A549 (cell line): ENCODE measurements around the gene CRYBG2. TPM values are rescaled to one million over a fixed set of nuclear protein-coding genes. Genes with fewer than 3 reads are reported as not detected.
"Not testable (repeated sequence)": the region's sequence is repeated elsewhere in the genome, so short reads cannot be mapped to it uniquely, and the experiment has no call there.

Source experiments
- ATAC-seq, 2 experiments: fragments of 200-7000 bp in 1 of 2; fragments of >200 bp in 1 of 2; cut with Nextera tagmentation in 1 of 2; cut with Tn5 transposase in 1 of 2; 3 replicates each; pipeline versions ENCODE4 v1.8.0 to v1.9.1; 2018 to 2020; ENCODE audit warnings: mild to moderate bottlenecking in 1 of 2, moderate library complexity in 1 of 2
- CTCF ChIA-PET: fragments of 300-600 bp; sonication (Branson Sonifier 250); formaldehyde crosslinking; extraction: SDS; loops from one replicate; lab custom pipeline; 2021; ENCODE audit warnings: antibody characterized with exemption, inconsistent platforms; lab: Yijun Ruan, JAX
- POLR2A ChIA-PET: fragments of 350-600 bp; formaldehyde crosslinking; extraction: SDS; loops from one replicate; lab custom pipeline; 2021; ENCODE audit warnings: antibody characterized with exemption, inconsistent platforms; lab: Yijun Ruan, JAX
- DNase-seq, 2 experiments: peaks; one replicate each; pipeline versions ENCODE4 v3.0.0 to v3.0.0-alpha.2; 2011 to 2016; ENCODE audit warnings: low read depth in 1 of 2, low spot score in 1 of 2
- FAIRE-seq: peaks from 2 replicates; lab custom pipeline; 2011; peaks lifted over from hg19 to GRCh38; lab: Jason Lieb, UNC
- H3K27ac ChIP-seq, 2 experiments: fragments of >200 bp; sonication (Bioruptor Twin); formaldehyde crosslinking; 3 replicates each; pipeline ENCODE4 v1.5.1; 2016 to 2017
- H3K4me1 ChIP-seq: fragments of >200 bp; sonication (Bioruptor Twin); formaldehyde crosslinking; 3 replicates; pipeline ENCODE4 v1.6.1; 2016
- H3K4me2 ChIP-seq: fragments of >200 bp; sonication (Bioruptor Twin); formaldehyde crosslinking; 3 replicates; pipeline ENCODE4 v1.6.1; 2016
- H3K4me3 ChIP-seq: fragments of >200 bp; sonication (Bioruptor Twin); formaldehyde crosslinking; 3 replicates; pipeline ENCODE4 v1.5.1; 2016
- H3K9me3 ChIP-seq: fragments of >200 bp; sonication (Bioruptor Twin); formaldehyde crosslinking; 3 replicates; pipeline ENCODE4 v1.6.1; 2016
- CEBPB ChIP-seq, 2 experiments: fragments of >200 bp in 1 of 2; sonication (Bioruptor Twin) in 1 of 2; formaldehyde crosslinking in 1 of 2; IDR thresholded peaks; 2 replicates each; pipeline ENCODE4 v1.6.1; 2012 to 2016
- EHMT2 ChIP-seq: fragments of 200-600 bp; sonication (generic); IDR thresholded peaks from 2 replicates; pipeline ENCODE4 v1.6.1; 2016; ENCODE audit warnings: antibody characterized with exemption, low read depth, mild to moderate bottlenecking, moderate library complexity
- FOSL2 ChIP-seq, 2 experiments: fragments of 450-650 bp in 1 of 2; fragments of >200 bp in 1 of 2; sonication (Bioruptor Twin) in 1 of 2; formaldehyde crosslinking; IDR thresholded peaks; 2 replicates each; pipeline versions ENCODE4 v1.5.0 to v1.6.1; 2016 to 2020; ENCODE audit warnings: mild to moderate bottlenecking in 1 of 2, moderate library complexity in 1 of 2
- HOXA7 ChIP-seq: fragments of 250-450 bp; sonication (Bioruptor Pico); IDR thresholded peaks from 2 replicates; pipeline ENCODE4 v1.5.0; 2020; ENCODE audit warnings: mild to moderate bottlenecking, moderate library complexity
- HOXB5 ChIP-seq: fragments of 250-450 bp; sonication (Bioruptor Pico); IDR thresholded peaks from 2 replicates; pipeline ENCODE4 v1.5.0; 2020; ENCODE audit warnings: mild to moderate bottlenecking, moderate library complexity
- KDM5A ChIP-seq: fragments of 200-600 bp; sonication (generic); IDR thresholded peaks from 2 replicates; pipeline ENCODE4 v1.6.1; 2016; ENCODE audit warnings: antibody characterized with exemption, mild to moderate bottlenecking
- MYC ChIP-seq: IDR thresholded peaks from 2 replicates; pipeline ENCODE4 v1.6.1; 2012; ENCODE audit warnings: mild to moderate bottlenecking, inconsistent platforms, low read length, improper control_type of control experiment, borderline replicate concordance
- NPAS2 ChIP-seq: fragments of 250-450 bp; sonication (Bioruptor Pico); IDR thresholded peaks from 2 replicates; pipeline ENCODE4 v1.8.0; 2022; ENCODE audit warnings: mild to moderate bottlenecking, moderate library complexity, borderline replicate concordance
- POLR2A ChIP-seq: IDR thresholded peaks from 2 replicates; pipeline ENCODE4 v1.6.1; 2012; ENCODE audit warnings: mild to moderate bottlenecking, low read length
- POLR2AphosphoS2 ChIP-seq: conservative IDR thresholded peaks from 2 replicates; pipeline ENCODE4 v1.6.1; 2012; ENCODE audit warnings: low read length, improper control_type of control experiment, inconsistent platforms
- RAD21 ChIP-seq, 2 experiments: fragments of >200 bp in 1 of 2; sonication (Bioruptor Twin) in 1 of 2; formaldehyde crosslinking in 1 of 2; IDR thresholded peaks in 1 of 2; conservative IDR thresholded peaks in 1 of 2; 2 replicates in 1 of 2; 3 replicates in 1 of 2; pipeline ENCODE4 v1.6.1; 2012 to 2018; ENCODE audit warnings: inconsistent platforms in 1 of 2
- RARB ChIP-seq: fragments of 250-450 bp; sonication (Bioruptor Pico); IDR thresholded peaks from 2 replicates; pipeline ENCODE4 v1.8.0; 2021; ENCODE audit warnings: mild to moderate bottlenecking, moderate library complexity
- RFX5 ChIP-seq: fragments of 450-650 bp; IDR thresholded peaks from 2 replicates; pipeline ENCODE4 v1.7.1; 2014; ENCODE audit warnings: antibody characterized with exemption, mild to moderate bottlenecking, moderate library complexity
- RNF2 ChIP-seq: fragments of 200-600 bp; sonication (generic); IDR thresholded peaks from 2 replicates; pipeline ENCODE4 v1.6.1; 2016; ENCODE audit warnings: low read depth, mild to moderate bottlenecking, antibody characterized with exemption, moderate library complexity, borderline replicate concordance
- SMC3 ChIP-seq: fragments of >200 bp; sonication (Bioruptor Twin); formaldehyde crosslinking; IDR thresholded peaks from 3 replicates; pipeline ENCODE4 v1.6.1; 2018; ENCODE audit warnings: inconsistent platforms
- SREBF2 ChIP-seq: fragments of 450-650 bp; IDR thresholded peaks from 2 replicates; pipeline ENCODE4 v1.6.1; 2014; ENCODE audit warnings: mild to moderate bottlenecking, moderate library complexity
- ZFP36 ChIP-seq: fragments of 450-650 bp; IDR thresholded peaks from 2 replicates; pipeline ENCODE4 v1.6.1; 2014; ENCODE audit warnings: borderline replicate concordance; ENCODE audit not compliant: partially characterized antibody
- WGBS: methylation state at CpG from one replicate; pipeline ENCODE4 v1.1.6; 2017; ENCODE audit errors: missing lambda C conversion rate; 5-methylcytosine and 5-hydroxymethylcytosine counted together
- polyA plus RNA-seq, 4 experiments: library from polyadenylated mRNA; depleted of rRNA in 3 of 4; stranded (reverse); fragments of >200 nt; fragmentation: RNase III in 1 of 4; extraction: RNeasy Plus Mini Kit Qiagen cat#74134 plus additional on column Dnase treatment in 1 of 4; gene quantifications; 2 replicates in 3 of 4; 3 replicates in 1 of 4; pipeline ENCODE4 v1.2.3, GENCODE V29; 2011 to 2017
- TF ChIP-seq, protein P1 (sequence below): fragments of 250-450 bp; sonication (Bioruptor Pico); IDR thresholded peaks from 2 replicates; pipeline ENCODE4 v1.5.0; 2021; ENCODE audit warnings: mild to moderate bottlenecking, moderate library complexity, borderline replicate concordance
- TF ChIP-seq, protein P2 (sequence below): fragments of 200-600 bp; sonication (generic); IDR thresholded peaks from 2 replicates; pipeline ENCODE4 v1.6.1; 2016; ENCODE audit warnings: antibody characterized with exemption, mild to moderate bottlenecking, moderate library complexity
- TF ChIP-seq, protein P3 (sequence below): fragments of >200 bp; sonication (Bioruptor Twin); formaldehyde crosslinking; IDR thresholded peaks from 3 replicates; pipeline ENCODE4 v1.6.1; 2016
- TF ChIP-seq, protein P4 (sequence below): fragments of 150-350 bp; IDR thresholded peaks from 2 replicates; pipeline ENCODE4 v1.6.1; 2014; ENCODE audit warnings: low read depth, mild to moderate bottlenecking, low read length
- TF ChIP-seq, protein P5 (sequence below): fragments of >200 bp; sonication (Bioruptor Twin); formaldehyde crosslinking; IDR thresholded peaks from 2 replicates; pipeline ENCODE4 v1.6.1; 2016

The CRYBG2 gene
- polyA plus RNA-seq, 2 of the 4 experiments (the other 2 are of a cell fraction), result 0.67 to 2.7 TPM

DNA sequence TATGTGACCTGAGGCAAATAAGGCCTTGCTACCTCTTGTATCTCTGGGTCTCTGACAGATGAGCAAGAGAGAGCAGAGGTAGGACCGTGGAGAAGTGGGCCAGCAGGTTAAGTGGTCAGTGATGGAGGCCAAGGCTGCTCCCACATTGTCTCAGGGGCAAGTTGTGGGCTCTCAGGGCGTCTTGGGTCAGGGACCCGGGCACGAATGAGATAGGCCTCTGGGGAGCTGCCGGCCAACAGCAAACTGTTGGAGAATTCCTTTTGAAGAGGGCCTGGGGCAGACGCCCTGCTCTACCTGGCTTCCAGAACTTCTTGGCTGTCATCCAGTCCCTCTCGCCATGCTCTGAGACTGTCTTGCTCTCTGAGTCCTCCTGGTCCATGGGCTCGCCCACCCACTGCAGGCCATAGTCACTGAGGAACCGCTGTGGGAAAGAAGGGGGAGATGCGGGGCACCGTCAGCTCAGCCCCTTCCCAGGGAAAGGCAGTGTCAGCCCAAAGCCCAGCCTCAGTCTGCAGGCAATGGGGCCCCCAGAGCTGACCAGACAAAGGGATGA lies 59.9 kb downstream of the CRYBG2 start (continued):
- TF ChIP-seq MYC (no peak), HOXA7 (no peak), POLR2AphosphoS2 (no peak), SMC3 (no peak), KDM5A (no peak)
- TF ChIP-seq, protein P1, sequence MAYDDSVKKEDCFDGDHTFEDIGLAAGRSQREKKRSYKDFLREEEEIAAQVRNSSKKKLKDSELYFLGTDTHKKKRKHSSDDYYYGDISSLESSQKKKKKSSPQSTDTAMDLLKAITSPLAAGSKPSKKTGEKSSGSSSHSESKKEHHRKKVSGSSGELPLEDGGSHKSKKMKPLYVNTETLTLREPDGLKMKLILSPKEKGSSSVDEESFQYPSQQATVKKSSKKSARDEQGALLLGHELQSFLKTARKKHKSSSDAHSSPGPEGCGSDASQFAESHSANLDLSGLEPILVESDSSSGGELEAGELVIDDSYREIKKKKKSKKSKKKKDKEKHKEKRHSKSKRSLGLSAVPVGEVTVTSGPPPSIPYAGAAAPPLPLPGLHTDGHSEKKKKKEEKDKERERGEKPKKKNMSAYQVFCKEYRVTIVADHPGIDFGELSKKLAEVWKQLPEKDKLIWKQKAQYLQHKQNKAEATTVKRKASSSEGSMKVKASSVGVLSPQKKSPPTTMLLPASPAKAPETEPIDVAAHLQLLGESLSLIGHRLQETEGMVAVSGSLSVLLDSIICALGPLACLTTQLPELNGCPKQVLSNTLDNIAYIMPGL (CRISPR knock-in tag), result no peak
- TF ChIP-seq, all 56 proteins: peak for 0

DNA sequence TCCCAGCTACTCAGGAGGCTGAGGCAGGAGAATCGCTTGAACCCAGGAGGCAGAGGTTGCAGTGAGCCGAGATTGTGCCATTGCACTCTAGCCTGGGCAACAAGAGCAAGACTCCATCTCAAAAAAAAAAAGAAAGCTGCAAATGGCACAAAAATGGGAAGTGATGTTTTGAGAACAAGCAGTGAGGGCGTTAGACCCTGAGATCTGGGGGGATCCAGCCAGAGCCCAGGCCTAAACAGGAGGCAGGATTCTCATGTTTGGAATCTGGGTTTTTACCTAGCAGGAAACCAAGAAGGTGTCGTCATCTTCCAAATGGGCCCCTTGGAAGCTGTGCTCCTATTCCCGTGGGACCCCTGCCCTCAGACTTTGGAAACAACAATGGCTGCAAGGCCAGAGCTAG lies 61.2 kb downstream of the CRYBG2 start:
- H3K4me1 ChIP-seq, H3K4me2 ChIP-seq, H3K4me3 ChIP-seq, H3K9me3 ChIP-seq, ATAC-seq, H3K27ac ChIP-seq, DNase-seq, FAIRE-seq, POLR2A ChIA-PET: not testable (repeated sequence)
- CTCF ChIA-PET, result interaction anchor here (0.8 to 3.0 kb wide), 4 partner anchors 8 to 69 kb away, joined by 3 to 18 read pairs (median 4); no protein-coding TSS in a partner anchor
- 93% methylated on average over 3 of the region's 5 CpGs for WGBS

DNA sequence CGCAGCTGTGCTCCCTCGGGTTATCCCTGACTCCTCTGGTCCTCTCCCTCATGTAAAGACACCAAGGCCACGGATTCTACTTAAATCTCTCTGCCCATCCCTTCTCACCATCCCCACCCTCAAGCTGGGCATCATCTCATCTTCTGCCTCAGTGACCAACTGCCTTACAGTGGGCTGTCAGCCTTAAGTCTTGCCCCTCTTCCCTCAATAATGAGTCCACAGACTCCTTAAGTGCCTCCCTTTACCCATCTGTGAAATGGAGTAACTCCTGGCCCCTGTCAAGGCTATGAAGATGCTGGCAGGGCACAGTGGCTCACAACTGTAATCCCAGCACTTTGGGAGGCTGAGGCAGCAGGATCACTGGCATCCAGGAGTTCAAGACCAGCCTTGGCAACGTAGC lies 62.0 kb downstream of the CRYBG2 start:
- ChIA-PET POLR2A (no interaction called here), CTCF (interaction anchor here (0.8 to 1.6 kb wide), 4 partner anchors 12 to 72 kb away, joined by 3 to 6 read pairs (median 4); no protein-coding TSS in a partner anchor)
- no peak for ATAC-seq
- Histone ChIP-seq H3K4me2 (no peak overlapping the region), H3K4me1 (no peaks in the 10 kb centered on the region), H3K4me3 (no peak overlapping the region), H3K9me3 (no peaks in the 10 kb centered on the region), H3K27ac (no peak overlapping the region)
- no peak for FAIRE-seq
- TF ChIP-seq EHMT2 (no peak), RNF2 (no peak)
- no peak for DNase-seq
- 85% methylated on average over 3 of the region's 4 CpGs for WGBS

DNA sequence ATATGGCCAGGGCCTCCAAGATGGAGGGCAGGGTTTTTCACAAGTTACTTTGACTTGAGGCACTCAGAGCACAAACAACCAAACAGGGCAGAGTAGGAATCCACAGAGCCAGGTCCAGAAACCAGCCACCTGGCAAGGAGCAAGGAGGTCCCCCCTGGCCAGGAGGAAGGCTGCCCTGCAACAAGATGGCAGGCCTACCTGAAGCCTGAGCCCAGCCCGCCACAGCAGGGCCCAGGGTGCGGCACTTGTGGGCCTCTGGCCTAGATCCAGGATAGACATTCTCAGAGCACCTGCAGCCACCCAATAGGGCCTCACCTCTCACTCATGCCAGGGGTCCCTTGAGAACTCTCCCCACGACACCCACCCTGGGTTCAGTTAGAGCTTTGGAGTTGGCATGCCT lies 62.5 kb downstream of the CRYBG2 start:
- no peak overlapping the region for H3K4me2 ChIP-seq
- FAIRE-seq (no peak), DNase-seq (no peak), ATAC-seq (no peak)
- ChIA-PET CTCF (interaction anchor here (0.8 to 1.6 kb wide), 3 partner anchors 12 to 73 kb away, joined by 3 to 6 read pairs (median 4); no protein-coding TSS in a partner anchor), POLR2A (no interaction called here)
- no peaks in the 10 kb centered on the region for H3K9me3 ChIP-seq
- no peak overlapping the region for H3K27ac ChIP-seq
- TF ChIP-seq KDM5A (no peak), NPAS2 (CRISPR knock-in tag) (no peak), SREBF2 (no peak), EHMT2 (no peak), ZFP36 (no peak), HOXB5 (no peak), MYC (no peak), CEBPB (IDR thresholded peaks at IDR 0.05) (no peak), RAD21 (conservative IDR thresholded peaks at IDR 0.05 in 1 of 2, IDR thresholded peaks at IDR 0.05 in 1 of 2) (no peak), FOSL2 (IDR thresholded peaks at IDR 0.05) (no peak), FOSL2 (CRISPR knock-in tag; IDR thresholded peaks at IDR 0.05) (no peak), POLR2AphosphoS2 (no peak), RFX5 (no peak), POLR2A (no peak), RARB (CRISPR knock-in tag) (no peak)
- TF ChIP-seq, protein P2, sequence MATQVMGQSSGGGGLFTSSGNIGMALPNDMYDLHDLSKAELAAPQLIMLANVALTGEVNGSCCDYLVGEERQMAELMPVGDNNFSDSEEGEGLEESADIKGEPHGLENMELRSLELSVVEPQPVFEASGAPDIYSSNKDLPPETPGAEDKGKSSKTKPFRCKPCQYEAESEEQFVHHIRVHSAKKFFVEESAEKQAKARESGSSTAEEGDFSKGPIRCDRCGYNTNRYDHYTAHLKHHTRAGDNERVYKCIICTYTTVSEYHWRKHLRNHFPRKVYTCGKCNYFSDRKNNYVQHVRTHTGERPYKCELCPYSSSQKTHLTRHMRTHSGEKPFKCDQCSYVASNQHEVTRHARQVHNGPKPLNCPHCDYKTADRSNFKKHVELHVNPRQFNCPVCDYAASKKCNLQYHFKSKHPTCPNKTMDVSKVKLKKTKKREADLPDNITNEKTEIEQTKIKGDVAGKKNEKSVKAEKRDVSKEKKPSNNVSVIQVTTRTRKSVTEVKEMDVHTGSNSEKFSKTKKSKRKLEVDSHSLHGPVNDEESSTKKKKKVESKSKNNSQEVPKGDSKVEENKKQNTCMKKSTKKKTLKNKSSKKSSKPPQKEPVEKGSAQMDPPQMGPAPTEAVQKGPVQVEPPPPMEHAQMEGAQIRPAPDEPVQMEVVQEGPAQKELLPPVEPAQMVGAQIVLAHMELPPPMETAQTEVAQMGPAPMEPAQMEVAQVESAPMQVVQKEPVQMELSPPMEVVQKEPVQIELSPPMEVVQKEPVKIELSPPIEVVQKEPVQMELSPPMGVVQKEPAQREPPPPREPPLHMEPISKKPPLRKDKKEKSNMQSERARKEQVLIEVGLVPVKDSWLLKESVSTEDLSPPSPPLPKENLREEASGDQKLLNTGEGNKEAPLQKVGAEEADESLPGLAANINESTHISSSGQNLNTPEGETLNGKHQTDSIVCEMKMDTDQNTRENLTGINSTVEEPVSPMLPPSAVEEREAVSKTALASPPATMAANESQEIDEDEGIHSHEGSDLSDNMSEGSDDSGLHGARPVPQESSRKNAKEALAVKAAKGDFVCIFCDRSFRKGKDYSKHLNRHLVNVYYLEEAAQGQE, result no peak
- TF ChIP-seq, protein P3, sequence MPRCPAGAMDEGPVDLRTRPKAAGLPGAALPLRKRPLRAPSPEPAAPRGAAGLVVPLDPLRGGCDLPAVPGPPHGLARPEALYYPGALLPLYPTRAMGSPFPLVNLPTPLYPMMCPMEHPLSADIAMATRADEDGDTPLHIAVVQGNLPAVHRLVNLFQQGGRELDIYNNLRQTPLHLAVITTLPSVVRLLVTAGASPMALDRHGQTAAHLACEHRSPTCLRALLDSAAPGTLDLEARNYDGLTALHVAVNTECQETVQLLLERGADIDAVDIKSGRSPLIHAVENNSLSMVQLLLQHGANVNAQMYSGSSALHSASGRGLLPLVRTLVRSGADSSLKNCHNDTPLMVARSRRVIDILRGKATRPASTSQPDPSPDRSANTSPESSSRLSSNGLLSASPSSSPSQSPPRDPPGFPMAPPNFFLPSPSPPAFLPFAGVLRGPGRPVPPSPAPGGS, result no peak
- TF ChIP-seq, protein P4, sequence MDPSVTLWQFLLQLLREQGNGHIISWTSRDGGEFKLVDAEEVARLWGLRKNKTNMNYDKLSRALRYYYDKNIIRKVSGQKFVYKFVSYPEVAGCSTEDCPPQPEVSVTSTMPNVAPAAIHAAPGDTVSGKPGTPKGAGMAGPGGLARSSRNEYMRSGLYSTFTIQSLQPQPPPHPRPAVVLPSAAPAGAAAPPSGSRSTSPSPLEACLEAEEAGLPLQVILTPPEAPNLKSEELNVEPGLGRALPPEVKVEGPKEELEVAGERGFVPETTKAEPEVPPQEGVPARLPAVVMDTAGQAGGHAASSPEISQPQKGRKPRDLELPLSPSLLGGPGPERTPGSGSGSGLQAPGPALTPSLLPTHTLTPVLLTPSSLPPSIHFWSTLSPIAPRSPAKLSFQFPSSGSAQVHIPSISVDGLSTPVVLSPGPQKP, result no peak
- TF ChIP-seq, protein P5, sequence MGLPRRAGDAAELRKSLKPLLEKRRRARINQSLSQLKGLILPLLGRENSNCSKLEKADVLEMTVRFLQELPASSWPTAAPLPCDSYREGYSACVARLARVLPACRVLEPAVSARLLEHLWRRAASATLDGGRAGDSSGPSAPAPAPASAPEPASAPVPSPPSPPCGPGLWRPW, result no peak
- TF ChIP-seq, all 56 proteins: peak for 0
- WGBS, result 88% methylated on average over 1 of the region's 3 CpGs
- Histone ChIP-seq H3K4me1 (no peaks in the 10 kb centered on the region), H3K4me3 (no peak overlapping the region)
